Measurements from ENCODE around the gene LDHA.

GRCh38 chr11:18358646-18359045, 35.7 kb upstream of the LDHA start:
- no peak for TF ChIP-seq EZH2phosphoT487 (IDR thresholded peaks at IDR 0.05; ENCODE audit: insufficient read depth, low read depth)
- no peak for TF ChIP-seq EZH2 (IDR thresholded peaks at IDR 0.05; ENCODE audit: insufficient read depth, poor library complexity, severe bottlenecking)

Measured in GM23248 (cell line).